ENCODE measurements around the gene RPS2.

The RPS2 gene

GRCh38 chr16:1982013-1982433, 17.4 kb upstream of the RPS2 start:
- Histone ChIP-seq H4K20me1 (ENCODE audit: insufficient read depth, low read length, poor library complexity, severe bottlenecking) (no peaks in the 10 kb centered on the region), H2AFZ (ENCODE audit: low read length) (no peak overlapping the region), H3F3A (ENCODE audit: low read depth) (no peaks in the 10 kb centered on the region), H3K79me2 (ENCODE audit: insufficient read depth, low read length) (peaks cover 21% of the 10 kb centered on the region), H3K36me3 (ENCODE audit: insufficient read depth, low read length) (no peaks in the 10 kb centered on the region; the same call in 1 of the 2 replicates), H3K4me1 (ENCODE audit: insufficient read depth, low read length, poor library complexity, severe bottlenecking) (no peaks in the 10 kb centered on the region), H3K27me3 (ENCODE audit: insufficient read depth, low read length, poor library complexity, severe bottlenecking) (no peaks in the 10 kb centered on the region), H3K9me2 (replicated peaks; ENCODE audit: low read depth, low read length) (no peaks in the 10 kb centered on the region), H3K9ac (ENCODE audit: low read depth, low read length, poor library complexity, severe bottlenecking) (no peak overlapping the region), H3K4me2 (ENCODE audit: low read depth, low read length, poor library complexity, severe bottlenecking) (no peak overlapping the region), H3K4me3 (ENCODE audit: low read length, poor library complexity, severe bottlenecking) (no peak overlapping the region), H3K9me3 (ENCODE audit: insufficient read depth, low read depth, low read length) (no peaks in the 10 kb centered on the region)
- TF ChIP-seq CTCF (conservative IDR thresholded peaks at IDR 0.05; ENCODE audit: low read length) (no peak), EZH2phosphoT487 (IDR thresholded peaks at IDR 0.05; ENCODE audit: borderline replicate concordance) (no peak)

- Histone ChIP-seq H3F3A (ENCODE audit: low read depth) (no peaks in the 10 kb centered on the region), H2AFZ (ENCODE audit: low read length) (no peak within 1 kb of the TSS), H3K36me3 (ENCODE audit: insufficient read depth, low read length) (no peaks in the 10 kb centered on the region; the same call in 1 of the 2 replicates), H3K4me1 (ENCODE audit: insufficient read depth, low read length, poor library complexity, severe bottlenecking) (no peaks in the 10 kb centered on the region), H3K4me3 (ENCODE audit: low read length, poor library complexity, severe bottlenecking) (no peak within 1 kb of the TSS), H3K9me3 (ENCODE audit: insufficient read depth, low read depth, low read length) (no peaks in the 10 kb centered on the region), H4K20me1 (ENCODE audit: insufficient read depth, low read length, poor library complexity, severe bottlenecking) (no peaks in the 10 kb centered on the region), H3K27me3 (ENCODE audit: insufficient read depth, low read length, poor library complexity, severe bottlenecking) (no peaks in the 10 kb centered on the region), H3K4me2 (ENCODE audit: low read depth, low read length, poor library complexity, severe bottlenecking) (no peak within 1 kb of the TSS), H3K9me2 (replicated peaks; ENCODE audit: low read depth, low read length) (no peaks in the 10 kb centered on the region), H3K79me2 (ENCODE audit: insufficient read depth, low read length) (peaks cover 21% of the 10 kb centered on the region), H3K9ac (ENCODE audit: low read depth, low read length, poor library complexity, severe bottlenecking) (no peak within 1 kb of the TSS)
- TF ChIP-seq EZH2phosphoT487 (IDR thresholded peaks at IDR 0.05; ENCODE audit: borderline replicate concordance): no peak
- TF ChIP-seq CTCF (conservative IDR thresholded peaks at IDR 0.05; ENCODE audit: low read length): no peak
Measured at GRCh38 chr16:1981398-1981836, 16.8 kb upstream of the RPS2 start, which contains the start of gene NOXO1. Gene NOXO1 (minus strand): TSS chr16:1981469. CDS start chr16:1981179, 290 bp downstream.

- Histone ChIP-seq H3K4me3 (ENCODE audit: low read length, poor library complexity, severe bottlenecking) (no peak overlapping the region), H3K36me3 (ENCODE audit: insufficient read depth, low read length) (no peaks in the 10 kb centered on the region), H4K20me1 (ENCODE audit: insufficient read depth, low read length, poor library complexity, severe bottlenecking) (no peaks in the 10 kb centered on the region), H3K9me3 (ENCODE audit: insufficient read depth, low read depth, low read length) (no peaks in the 10 kb centered on the region), H3K4me1 (ENCODE audit: insufficient read depth, low read length, poor library complexity, severe bottlenecking) (no peaks in the 10 kb centered on the region), H2AFZ (ENCODE audit: low read length) (no peak overlapping the region), H3K79me2 (ENCODE audit: insufficient read depth, low read length) (peaks cover 15% of the 10 kb centered on the region), H3K27me3 (ENCODE audit: insufficient read depth, low read length, poor library complexity, severe bottlenecking) (no peaks in the 10 kb centered on the region), H3K9ac (ENCODE audit: low read depth, low read length, poor library complexity, severe bottlenecking) (no peak overlapping the region), H3K4me2 (ENCODE audit: low read depth, low read length, poor library complexity, severe bottlenecking) (no peak overlapping the region), H3K9me2 (replicated peaks; ENCODE audit: low read depth, low read length) (no peaks in the 10 kb centered on the region), H3F3A (ENCODE audit: low read depth) (no peaks in the 10 kb centered on the region)
- TF ChIP-seq CTCF (conservative IDR thresholded peaks at IDR 0.05; ENCODE audit: low read length): no peak
- no peak for TF ChIP-seq EZH2phosphoT487 (IDR thresholded peaks at IDR 0.05; ENCODE audit: borderline replicate concordance)
Measured at GRCh38 chr16:1980770-1981087, 16.1 kb upstream of the RPS2 start.
